Activated CD8-positive, alpha-beta T cell treated with anti-CD3 and anti-CD28 coated beads, Interleukin-2, amount 10 ng/mL, durations not matched to agents 7 days and 5 days (primary cell): ENCODE measurements around the gene IL17RE. TPM values are rescaled to one million over a fixed set of nuclear protein-coding genes. Genes with fewer than 3 reads are reported as not detected.

Source experiments
- ATAC-seq: fragments of 150-1000 bp; cut with Tn5 transposase; one replicate; pipeline ENCODE4 v1.10.0; 2021; ENCODE audit warnings: moderate library complexity
- CTCF ChIA-PET: fragments of 350-600 bp; sonication (Branson Sonifier 250); formaldehyde crosslinking; loops from one replicate; lab custom pipeline; 2021; ENCODE audit warnings: antibody characterized with exemption; lab: Charles Lee
- POLR2A ChIA-PET: fragments of 350-600 bp; sonication (Branson Sonifier 250); formaldehyde crosslinking; loops from one replicate; lab custom pipeline; 2021; ENCODE audit warnings: antibody characterized with exemption; lab: Charles Lee
- DNase-seq: peaks from one replicate; pipeline ENCODE4 v3.0.0-alpha.2; 2020
- H3K27ac Mint-ChIP-seq: one replicate; pipeline ENCODE4 v1.8.0; 2021; ENCODE audit warnings: mild to moderate bottlenecking, mixed read lengths
- H3K27me3 Mint-ChIP-seq: one replicate; pipeline ENCODE4 v1.8.0; 2021; ENCODE audit warnings: low read depth, mixed read lengths
- H3K36me3 Mint-ChIP-seq: one replicate; pipeline ENCODE4 v1.8.0; 2021; ENCODE audit warnings: low read depth, mixed read lengths
- H3K4me1 Mint-ChIP-seq: one replicate; pipeline ENCODE4 v1.8.0; 2021; ENCODE audit warnings: low read depth, mixed read lengths
- H3K4me3 Mint-ChIP-seq: one replicate; pipeline ENCODE4 v1.8.0; 2021; ENCODE audit warnings: mild to moderate bottlenecking, mixed read lengths
- H3K9me3 Mint-ChIP-seq: one replicate; pipeline ENCODE4 v1.8.0; 2022; ENCODE audit warnings: mixed read lengths; ENCODE audit not compliant: insufficient read depth
- total RNA-seq, 2 experiments: library from RNA; stranded (reverse); gene quantifications; one replicate each; pipeline ENCODE4 v1.2.3, GENCODE V29; 2021

IL17RE gene
- total RNA-seq, 2 experiments from 2014 or later = 1.3 to 1.8 TPM

- H3K4me1 Mint-ChIP-seq = peaks cover 11% of the 10 kb centered on the region
- ChIA-PET CTCF (no interaction called here), POLR2A (no interaction called here)
- DNase-seq = no peak
- no peak overlapping the region for H3K4me3 Mint-ChIP-seq
- ATAC-seq = no peak
- H3K9me3 Mint-ChIP-seq = no peaks in the 10 kb centered on the region
- no peaks in the 10 kb centered on the region for H3K36me3 Mint-ChIP-seq
- no peak overlapping the region for H3K27ac Mint-ChIP-seq
- H3K27me3 Mint-ChIP-seq = peaks cover 3% of the 10 kb centered on the region
Measured at GRCh38 chr3:9918261-9919038, 15.8 kb downstream of the IL17RE start.

- Mint-ChIP-seq H3K9me3 (no peaks in the 10 kb centered on the region), H3K4me1 (peaks cover 12% of the 10 kb centered on the region), H3K27ac (no peak overlapping the region), H3K36me3 (no peaks in the 10 kb centered on the region), H3K4me3 (no peak overlapping the region), H3K27me3 (peaks cover 9% of the 10 kb centered on the region)
- ATAC-seq = no peak
- DNase-seq = no peak
- POLR2A ChIA-PET = no interaction called here
- CTCF ChIA-PET = no interaction called here
Measured at GRCh38 chr3:9928158-9928557, 25.5 kb downstream of the IL17RE start.

GRCh38 chr3:9930804-9931418, 28.3 kb downstream of the IL17RE start:
- H3K4me3 Mint-ChIP-seq = no peak overlapping the region
- H3K9me3 Mint-ChIP-seq = no peaks in the 10 kb centered on the region
- peaks cover 9% of the 10 kb centered on the region for H3K36me3 Mint-ChIP-seq
- H3K27ac Mint-ChIP-seq = peak overlapping the region; percentile 17
- CTCF ChIA-PET = interaction anchor here (0.6 to 3.7 kb wide), 22 partner anchors 8 to 577 kb away, joined by 3 to 46 read pairs (median 5); partner anchors contain the start of genes IL17RC, IL17RE, JAGN1 and SEC13
- DNase-seq (no peak), ATAC-seq (no peak)
- H3K4me1 Mint-ChIP-seq = peaks cover 30% of the 10 kb centered on the region
- no peaks in the 10 kb centered on the region for H3K27me3 Mint-ChIP-seq
- POLR2A ChIA-PET = interaction anchor here (1.1 to 1.3 kb wide), 2 partner anchors 40 to 138 kb away, joined by 3 to 4 read pairs; partner anchors contain the start of genes ARPC4 and JAGN1

GRCh38 chr3:9932535-9932842, 29.8 kb downstream of the IL17RE start:
- ChIA-PET CTCF (interaction anchor here (0.7 to 4.5 kb wide), 49 partner anchors 10 to 429 kb away, joined by 3 to 46 read pairs (median 4); partner anchors contain the start of genes EMC3, GHRL, IL17RC and IL17RE), POLR2A (interaction anchor here (0.6 to 2.1 kb wide), 14 partner anchors 12 to 200 kb away, joined by 3 to 21 read pairs (median 4); partner anchors contain the start of genes ARPC4, EMC3, JAGN1 and PRRT3)
- Mint-ChIP-seq H3K36me3 (peaks cover 14% of the 10 kb centered on the region), H3K27ac (peak overlapping the region; percentile 97), H3K4me3 (peak overlapping the region; percentile 98), H3K9me3 (no peaks in the 10 kb centered on the region), H3K27me3 (no peaks in the 10 kb centered on the region), H3K4me1 (peaks cover 32% of the 10 kb centered on the region)
- ATAC-seq (no peak), DNase-seq (no peak)

GRCh38 chr3:9932843-9933560, 30.4 kb downstream of the IL17RE start:
- Mint-ChIP-seq H3K9me3 (no peaks in the 10 kb centered on the region), H3K27ac (peak overlapping the region; percentile 97), H3K4me3 (peak overlapping the region; percentile 98), H3K27me3 (no peaks in the 10 kb centered on the region), H3K36me3 (peaks cover 15% of the 10 kb centered on the region), H3K4me1 (peaks cover 32% of the 10 kb centered on the region)
- POLR2A ChIA-PET = interaction anchor here (0.6 to 2.1 kb wide), 14 partner anchors 12 to 570 kb away, joined by 3 to 21 read pairs (median 4); partner anchors contain the start of genes ARPC4, EMC3, JAGN1 and PRRT3
- ATAC-seq = peak; percentile 82
- peak; percentile 90 for DNase-seq
- CTCF ChIA-PET = interaction anchor here (0.6 to 4.5 kb wide), 57 partner anchors 9 to 429 kb away, joined by 3 to 46 read pairs (median 4); partner anchors contain the start of genes EMC3, GHRL, IL17RC and IL17RE

GRCh38 chr3:9933561-9934234, 31.1 kb downstream of the IL17RE start, which contains the start of gene CRELD1:
CRELD1 (plus strand) TSS chr3:9933834; CDS start chr3:9934439, 605 bp downstream.
- ATAC-seq = peak; percentile 85
- Mint-ChIP-seq H3K4me1 (peaks cover 32% of the 10 kb centered on the region), H3K27ac (peak within 1 kb of the TSS; percentile 97), H3K36me3 (peaks cover 18% of the 10 kb centered on the region), H3K4me3 (peak within 1 kb of the TSS; percentile 98), H3K27me3 (no peaks in the 10 kb centered on the region), H3K9me3 (no peaks in the 10 kb centered on the region)
- peak; percentile 97 for DNase-seq
- CTCF ChIA-PET = interaction anchor here (0.6 to 4.5 kb wide), 34 partner anchors 9 to 388 kb away, joined by 3 to 46 read pairs (median 6); partner anchors contain the start of genes EMC3, IL17RE, JAGN1 and PRRT3
- POLR2A ChIA-PET = interaction anchor here (1.0 to 2.1 kb wide), 8 partner anchors 13 to 571 kb away, joined by 3 to 21 read pairs (median 5); partner anchors contain the start of genes ARPC4, JAGN1, PRRT3 and THUMPD3

GRCh38 chr3:9934235-9934621, 31.6 kb downstream of the IL17RE start:
- Mint-ChIP-seq H3K4me1 (peaks cover 32% of the 10 kb centered on the region), H3K27me3 (no peaks in the 10 kb centered on the region), H3K9me3 (no peaks in the 10 kb centered on the region), H3K36me3 (peaks cover 18% of the 10 kb centered on the region), H3K27ac (peak overlapping the region; percentile 97), H3K4me3 (peak overlapping the region; percentile 98)
- ATAC-seq = no peak
- CTCF ChIA-PET = interaction anchor here (1.0 to 4.5 kb wide), 14 partner anchors 10 to 387 kb away, joined by 3 to 46 read pairs (median 8); partner anchors contain the start of genes EMC3, JAGN1, PRRT3 and RPUSD3
- peak; percentile 46 for DNase-seq
- POLR2A ChIA-PET = interaction anchor here (1.0 to 2.1 kb wide), 2 partner anchors 202 to 386 kb away, joined by 3 to 5 read pairs; partner anchors contain the start of gene SEC13

- CTCF ChIA-PET = interaction anchor here (0.8 to 4.5 kb wide), 7 partner anchors 10 to 387 kb away, joined by 3 to 40 read pairs (median 3); partner anchors contain the start of genes FANCD2 and PRRT3
- Mint-ChIP-seq H3K27ac (peak overlapping the region; percentile 97), H3K36me3 (peaks cover 18% of the 10 kb centered on the region), H3K4me3 (peak overlapping the region; percentile 98), H3K4me1 (peaks cover 32% of the 10 kb centered on the region), H3K9me3 (no peaks in the 10 kb centered on the region), H3K27me3 (no peaks in the 10 kb centered on the region)
- DNase-seq (no peak), ATAC-seq (no peak)
- POLR2A ChIA-PET = interaction anchor here (1.0 kb wide), 1 partner anchor 385 kb away, joined by 3 read pairs; the partner anchor contains the start of gene SEC13
Measured at GRCh38 chr3:9934993-9935392, 32.3 kb downstream of the IL17RE start.

- Mint-ChIP-seq H3K36me3 (peaks cover 18% of the 10 kb centered on the region), H3K4me1 (peaks cover 31% of the 10 kb centered on the region), H3K27ac (no peak overlapping the region), H3K27me3 (no peaks in the 10 kb centered on the region), H3K9me3 (no peaks in the 10 kb centered on the region), H3K4me3 (no peak overlapping the region)
- ATAC-seq = no peak
- ChIA-PET POLR2A (interaction anchor here (0.6 kb wide), 1 partner anchor 48 kb away, joined by 6 read pairs; no protein-coding TSS in a partner anchor), CTCF (interaction anchor here (2.3 to 4.5 kb wide), 2 partner anchors 10 to 14 kb away, joined by 9 to 40 read pairs; partner anchors contain the start of gene PRRT3)
- no peak for DNase-seq
Measured at GRCh38 chr3:9935966-9936510, 33.4 kb downstream of the IL17RE start.
